ENCODE data around the gene HPS4.

DNA sequence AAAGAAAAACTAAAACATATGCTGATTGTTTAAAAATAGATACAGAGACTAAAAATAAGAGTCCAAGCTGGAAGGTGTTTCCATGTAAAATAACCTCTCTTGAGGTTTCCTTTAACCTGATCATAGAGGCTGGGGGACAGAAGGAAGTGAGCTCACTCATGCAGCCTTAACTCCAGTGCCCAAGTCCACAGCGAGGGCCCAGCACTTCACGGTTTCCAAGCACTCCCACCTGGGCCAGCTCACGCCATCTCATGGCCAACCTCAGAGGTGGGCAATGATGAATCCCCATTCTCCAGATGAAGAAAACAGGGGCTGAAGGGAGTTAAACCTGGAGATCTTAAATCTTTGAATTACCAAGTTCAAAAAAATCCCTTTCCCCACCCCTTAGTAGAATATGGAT is 43.6 kb upstream of the HPS4 start:
- TF ChIP-seq, protein P1, sequence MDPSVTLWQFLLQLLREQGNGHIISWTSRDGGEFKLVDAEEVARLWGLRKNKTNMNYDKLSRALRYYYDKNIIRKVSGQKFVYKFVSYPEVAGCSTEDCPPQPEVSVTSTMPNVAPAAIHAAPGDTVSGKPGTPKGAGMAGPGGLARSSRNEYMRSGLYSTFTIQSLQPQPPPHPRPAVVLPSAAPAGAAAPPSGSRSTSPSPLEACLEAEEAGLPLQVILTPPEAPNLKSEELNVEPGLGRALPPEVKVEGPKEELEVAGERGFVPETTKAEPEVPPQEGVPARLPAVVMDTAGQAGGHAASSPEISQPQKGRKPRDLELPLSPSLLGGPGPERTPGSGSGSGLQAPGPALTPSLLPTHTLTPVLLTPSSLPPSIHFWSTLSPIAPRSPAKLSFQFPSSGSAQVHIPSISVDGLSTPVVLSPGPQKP (IDR thresholded peaks at IDR 0.05; ENCODE audit: low read depth, low read length): no peak
- TF ChIP-seq RAD21 (conservative IDR thresholded peaks at IDR 0.05 in 1 of 2, IDR thresholded peaks at IDR 0.05 in 1 of 2): no peak
- no peak for TF ChIP-seq KDM1A (IDR thresholded peaks at IDR 0.05; ENCODE audit: low read depth)

Data from A549 (cell line).